ENCODE data around the gene DNAH8. TPM values are rescaled to one million over a fixed set of nuclear protein-coding genes. Genes with fewer than 3 reads are reported as not detected.

Gene DNAH8
- total RNA-seq, 3 donors from 2014 or later (not counting 1 experiment from before 2014, with no cell fraction given), result 0.10 TPM; not detected in 2

DNA sequence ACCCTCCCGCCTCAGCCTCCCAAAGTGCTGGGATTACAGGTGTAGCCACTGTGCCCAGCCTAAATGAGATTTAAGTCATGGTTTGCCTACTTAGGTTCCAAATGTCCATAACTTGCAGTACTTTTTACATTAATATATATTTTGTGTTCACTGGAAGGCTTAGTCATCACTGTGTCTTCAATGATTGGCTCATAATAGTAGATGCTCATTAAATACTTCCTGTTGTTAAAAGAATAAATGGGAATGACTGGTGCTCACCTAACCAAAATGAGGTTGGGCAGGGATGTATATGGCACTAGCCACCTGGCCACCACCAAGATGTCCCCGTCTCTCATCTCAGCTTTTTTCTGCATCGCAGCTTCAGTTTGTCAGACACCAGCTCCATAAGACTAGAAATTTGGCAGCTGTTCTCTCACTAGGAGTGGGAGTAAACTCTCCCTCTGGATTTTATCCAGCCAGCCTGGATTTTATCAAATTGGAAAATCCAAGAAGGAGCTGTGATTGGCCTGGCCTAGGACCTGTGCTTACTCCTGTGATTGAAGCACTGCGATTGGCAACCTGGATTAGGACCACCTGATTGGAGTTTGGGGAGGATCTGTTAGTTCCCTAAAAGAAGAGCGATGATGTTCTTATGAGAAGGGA is 11.0 kb upstream of the DNAH8 start:
- H3K27me3 Mint-ChIP-seq (ENCODE audit: low read depth in 2 of 2), result peaks cover 20 to 31% of the 10 kb centered on the region in 2 donors
- H3K27ac Mint-ChIP-seq, result no peak overlapping the region
- H3K27me3 ChIP-seq (ENCODE audit: control insufficient read depth, insufficient read depth, low read length), result peaks cover 3% of the 10 kb centered on the region
- peaks cover 8% of the 10 kb centered on the region for H3K36me3 Mint-ChIP-seq
- intact Hi-C loops (cut with micrococcal nuclease), result loop anchor here (5.0 kb wide), 1 partner anchor 837 kb away; no protein-coding TSS in a partner anchor
- peaks cover 4 to 9% of the 10 kb centered on the region in 2 donors for H3K9me3 Mint-ChIP-seq
- peaks cover 20 to 35% of the 10 kb centered on the region in 2 donors for H3K4me1 Mint-ChIP-seq
- no peak overlapping the region for H3K4me3 ChIP-seq (ENCODE audit: low read length)
- H3K36me3 ChIP-seq (ENCODE audit: control insufficient read depth, insufficient read depth, low read length), result no peaks in the 10 kb centered on the region
- no peak overlapping the region for H3K27ac ChIP-seq (ENCODE audit: low read length)
- DNase-seq (no peak), ATAC-seq (no peak)
- H3K4me1 ChIP-seq (ENCODE audit: control insufficient read depth, insufficient read depth, low read length), result peaks cover 6% of the 10 kb centered on the region
- H3K4me3 Mint-ChIP-seq, result no peak overlapping the region
- peaks cover 8% of the 10 kb centered on the region for H3K9me3 ChIP-seq (ENCODE audit: control insufficient read depth, insufficient read depth, low read length)
- 92% methylated on average over 4 of the region's 5 CpGs for WGBS (ENCODE audit: insufficient coverage)
- TF ChIP-seq, protein P1, sequence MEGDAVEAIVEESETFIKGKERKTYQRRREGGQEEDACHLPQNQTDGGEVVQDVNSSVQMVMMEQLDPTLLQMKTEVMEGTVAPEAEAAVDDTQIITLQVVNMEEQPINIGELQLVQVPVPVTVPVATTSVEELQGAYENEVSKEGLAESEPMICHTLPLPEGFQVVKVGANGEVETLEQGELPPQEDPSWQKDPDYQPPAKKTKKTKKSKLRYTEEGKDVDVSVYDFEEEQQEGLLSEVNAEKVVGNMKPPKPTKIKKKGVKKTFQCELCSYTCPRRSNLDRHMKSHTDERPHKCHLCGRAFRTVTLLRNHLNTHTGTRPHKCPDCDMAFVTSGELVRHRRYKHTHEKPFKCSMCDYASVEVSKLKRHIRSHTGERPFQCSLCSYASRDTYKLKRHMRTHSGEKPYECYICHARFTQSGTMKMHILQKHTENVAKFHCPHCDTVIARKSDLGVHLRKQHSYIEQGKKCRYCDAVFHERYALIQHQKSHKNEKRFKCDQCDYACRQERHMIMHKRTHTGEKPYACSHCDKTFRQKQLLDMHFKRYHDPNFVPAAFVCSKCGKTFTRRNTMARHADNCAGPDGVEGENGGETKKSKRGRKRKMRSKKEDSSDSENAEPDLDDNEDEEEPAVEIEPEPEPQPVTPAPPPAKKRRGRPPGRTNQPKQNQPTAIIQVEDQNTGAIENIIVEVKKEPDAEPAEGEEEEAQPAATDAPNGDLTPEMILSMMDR (IDR thresholded peaks at IDR 0.05), result no peak

DNA sequence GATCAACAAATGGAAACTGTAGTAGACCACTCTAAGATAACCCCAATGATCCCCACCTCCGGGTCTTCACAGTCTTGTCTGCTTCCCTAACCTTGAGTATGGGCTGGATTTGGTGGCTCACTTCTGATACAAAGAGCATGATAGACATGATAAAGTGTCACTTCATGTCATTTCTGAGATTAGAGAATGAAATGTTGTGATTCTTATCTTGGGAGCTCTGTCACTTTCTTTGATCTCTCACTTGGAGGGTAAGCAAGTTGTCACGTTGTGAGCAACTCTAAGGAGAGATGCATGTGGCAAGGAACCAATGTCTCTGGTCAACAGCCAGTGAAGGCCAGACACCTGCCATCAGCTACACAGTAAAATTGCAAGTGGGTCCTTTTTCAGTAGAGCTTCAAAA is 9.2 kb upstream of the DNAH8 start:
- WGBS (ENCODE audit: insufficient coverage), result 30% methylated on average over 1 of the region's 2 CpGs
- intact Hi-C loops (cut with micrococcal nuclease), result no loop called here

DNA sequence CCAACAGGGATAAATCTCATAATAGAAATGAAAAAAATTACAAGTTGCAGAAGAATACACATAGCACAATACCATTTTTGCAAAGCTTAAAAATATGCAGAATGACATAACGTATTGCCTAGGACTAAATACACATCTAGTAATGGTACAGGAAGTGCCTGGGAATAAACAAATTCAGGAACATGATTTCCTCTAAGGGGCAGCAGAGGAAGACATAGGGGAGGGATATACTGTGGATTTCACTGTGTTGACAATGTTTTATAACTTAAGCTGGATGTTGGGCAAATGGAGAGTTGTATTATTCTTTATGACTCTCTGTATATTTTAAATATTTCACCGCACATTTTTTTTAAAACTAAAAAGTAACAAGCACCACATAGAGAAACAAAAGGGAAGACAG is 6.6 kb upstream of the DNAH8 start:
- no CpG with 5 or more reads among the region's 2 CpGs for WGBS (ENCODE audit: insufficient coverage)
- Mint-ChIP-seq H3K27ac (no peak overlapping the region), H3K4me1 (peaks cover 3 to 7% of the 10 kb centered on the region in 2 donors), H3K4me3 (no peak overlapping the region), H3K27me3 (ENCODE audit: low read depth in 2 of 2) (peaks cover 24 to 43% of the 10 kb centered on the region in 2 donors), H3K9me3 (no peaks in the 10 kb centered on the region), H3K36me3 (no peaks in the 10 kb centered on the region)
- H3K27ac ChIP-seq (ENCODE audit: low read length), result no peak overlapping the region
- TF ChIP-seq, protein P1 (IDR thresholded peaks at IDR 0.05), result no peak
- peaks cover 3% of the 10 kb centered on the region for H3K27me3 ChIP-seq (ENCODE audit: control insufficient read depth, insufficient read depth, low read length)
- intact Hi-C loops (cut with micrococcal nuclease), result no loop called here
- ATAC-seq, result no peak
- no peak for DNase-seq
- no peak overlapping the region for H3K4me3 ChIP-seq (ENCODE audit: low read length)
- no peaks in the 10 kb centered on the region for H3K36me3 ChIP-seq (ENCODE audit: control insufficient read depth, insufficient read depth, low read length)
- H3K9me3 ChIP-seq (ENCODE audit: control insufficient read depth, insufficient read depth, low read length), result no peaks in the 10 kb centered on the region
- peaks cover under 1% of the 10 kb centered on the region for H3K4me1 ChIP-seq (ENCODE audit: control insufficient read depth, insufficient read depth, low read length)

More for the DNA sequence above, 9.2 kb upstream of the DNAH8 start:
- Mint-ChIP-seq H3K27ac (no peak overlapping the region), H3K27me3 (ENCODE audit: low read depth in 2 of 2) (peaks cover 24 to 43% of the 10 kb centered on the region in 2 donors), H3K36me3 (no peaks in the 10 kb centered on the region), H3K9me3 (no peaks in the 10 kb centered on the region), H3K4me3 (no peak overlapping the region), H3K4me1 (peaks cover 20 to 24% of the 10 kb centered on the region in 2 donors)
- TF ChIP-seq, protein P1 (IDR thresholded peaks at IDR 0.05), result no peak
- peaks cover 3% of the 10 kb centered on the region for H3K27me3 ChIP-seq (ENCODE audit: control insufficient read depth, insufficient read depth, low read length)
- peaks cover 6% of the 10 kb centered on the region for H3K4me1 ChIP-seq (ENCODE audit: control insufficient read depth, insufficient read depth, low read length)
- peaks cover 1% of the 10 kb centered on the region for H3K9me3 ChIP-seq (ENCODE audit: control insufficient read depth, insufficient read depth, low read length)
- DNase-seq (no peak), ATAC-seq (no peak)
- H3K27ac ChIP-seq (ENCODE audit: low read length), result no peak overlapping the region
- H3K36me3 ChIP-seq (ENCODE audit: control insufficient read depth, insufficient read depth, low read length), result no peaks in the 10 kb centered on the region
- H3K4me3 ChIP-seq (ENCODE audit: low read length), result no peak overlapping the region
